Stomach (tissue), 4 donors: ENCODE results near the gene COX7A2.

Experiments used
- CTCF ChIP-seq, 7 experiments: fragments of 450-650 bp in 4 of 7; fragments of 200-600 bp in 3 of 7; sonication (generic) in 3 of 7; IDR thresholded peaks; one replicate each; pipeline ENCODE4 v1.5.1; 2016 to 2019; ENCODE audit warnings: antibody characterized with exemption in 7 of 7, control low read depth in 2 of 7, mild to moderate bottlenecking in 1 of 7
- EP300 ChIP-seq: sonication (generic); formaldehyde crosslinking; IDR thresholded peaks from one replicate; pipeline ENCODE4 v1.6.1; 2017; ENCODE audit warnings: antibody characterized with exemption
- POLR2AphosphoS5 ChIP-seq, 3 donors: sonication (generic); formaldehyde crosslinking; IDR thresholded peaks; one replicate each; pipeline ENCODE4 v1.6.1; 2016; ENCODE audit warnings: antibody characterized with exemption in 3 of 3

GRCh38 chr6:75291331-75291730 is 47.7 kb upstream of the COX7A2 start:
- TF ChIP-seq CTCF (IDR thresholded peaks at IDR 0.05): no peak
- no peak for TF ChIP-seq EP300
- TF ChIP-seq POLR2AphosphoS5 (IDR thresholded peaks at IDR 0.05): no peak
